DOHH2 (cell line): ENCODE measurements around the gene RBMS3.

Experiments used
- CTCF ChIP-seq: fragments of 200-600 bp; sonication (generic); IDR thresholded peaks from one replicate; pipeline ENCODE4 v1.5.1; 2014; ENCODE audit warnings: antibody characterized with exemption, mild to moderate bottlenecking, low read depth, low read length; ENCODE audit not compliant: poor library complexity, severe bottlenecking
- EZH2phosphoT487 ChIP-seq: fragments of 200-600 bp; sonication (generic); IDR thresholded peaks from 2 replicates; pipeline ENCODE4 v1.6.1; 2017; ENCODE audit warnings: borderline replicate concordance, mild to moderate bottlenecking, antibody characterized with exemption, low read length, moderate library complexity, mixed read lengths

- no peak for TF ChIP-seq EZH2phosphoT487
- no peak for TF ChIP-seq CTCF
These were observed 710.3 kb downstream of the RBMS3 start for GRCh38 chr3:29991198-29991597.
